MM.1S (cell line): ENCODE measurements around the gene NIT2.

Experiments
- EZH2 ChIP-seq: fragments of 300-600 bp; sonication (generic); optimal IDR thresholded peaks from 2 replicates; pipeline ENCODE3; 2017; ENCODE audit warnings: low read depth, mild to moderate bottlenecking, antibody characterized with exemption, low read length, mixed read lengths
- TF ChIP-seq, protein P1 (sequence below): fragments of 300-600 bp; sonication (generic); IDR thresholded peaks from 2 replicates; pipeline ENCODE4 v1.5.1; 2016; ENCODE audit warnings: antibody characterized with exemption, low read length, mixed read lengths

- no peak for TF ChIP-seq EZH2
- TF ChIP-seq, protein P1, sequence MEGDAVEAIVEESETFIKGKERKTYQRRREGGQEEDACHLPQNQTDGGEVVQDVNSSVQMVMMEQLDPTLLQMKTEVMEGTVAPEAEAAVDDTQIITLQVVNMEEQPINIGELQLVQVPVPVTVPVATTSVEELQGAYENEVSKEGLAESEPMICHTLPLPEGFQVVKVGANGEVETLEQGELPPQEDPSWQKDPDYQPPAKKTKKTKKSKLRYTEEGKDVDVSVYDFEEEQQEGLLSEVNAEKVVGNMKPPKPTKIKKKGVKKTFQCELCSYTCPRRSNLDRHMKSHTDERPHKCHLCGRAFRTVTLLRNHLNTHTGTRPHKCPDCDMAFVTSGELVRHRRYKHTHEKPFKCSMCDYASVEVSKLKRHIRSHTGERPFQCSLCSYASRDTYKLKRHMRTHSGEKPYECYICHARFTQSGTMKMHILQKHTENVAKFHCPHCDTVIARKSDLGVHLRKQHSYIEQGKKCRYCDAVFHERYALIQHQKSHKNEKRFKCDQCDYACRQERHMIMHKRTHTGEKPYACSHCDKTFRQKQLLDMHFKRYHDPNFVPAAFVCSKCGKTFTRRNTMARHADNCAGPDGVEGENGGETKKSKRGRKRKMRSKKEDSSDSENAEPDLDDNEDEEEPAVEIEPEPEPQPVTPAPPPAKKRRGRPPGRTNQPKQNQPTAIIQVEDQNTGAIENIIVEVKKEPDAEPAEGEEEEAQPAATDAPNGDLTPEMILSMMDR: no peak
Observed at GRCh38 chr3:100402256-100402655, 67.7 kb downstream of the NIT2 start.
